Measurements from ENCODE around the gene TCTN3. TPM values are rescaled to one million over a fixed set of nuclear protein-coding genes. Genes with fewer than 3 reads are reported as not detected.

Gene TCTN3
- total RNA-seq, 1 experiment from 2014 or later, result 21.8 TPM

- no peak overlapping the region for H2AFZ ChIP-seq (ENCODE audit: low read length)
- no peaks in the 10 kb centered on the region for H3K27me3 ChIP-seq (ENCODE audit: low read length)
- no peaks in the 10 kb centered on the region for H3K9me2 ChIP-seq (replicated peaks; ENCODE audit: low read length)
- CTCF ChIA-PET, result no interaction called here
- H4K20me1 ChIP-seq (ENCODE audit: low read length), result no peaks in the 10 kb centered on the region
- BruUV-seq (replicated peaks), result no TSS peak
- no peak overlapping the region for H3K27ac ChIP-seq (ENCODE audit: low read length)
- TF ChIP-seq CTCF (conservative IDR thresholded peaks at IDR 0.05; ENCODE audit: low read depth, low read length) (no peak), EZH2phosphoT487 (IDR thresholded peaks at IDR 0.05; ENCODE audit: borderline replicate concordance, low read length) (no peak), EZH2 (IDR thresholded peaks at IDR 0.05; ENCODE audit: low read length, unreplicated experiment) (no peak)
- DNase-seq (no peak), ATAC-seq (no peak)
- H3K36me3 ChIP-seq (ENCODE audit: low read depth, low read length), result no peaks in the 10 kb centered on the region
- H3K4me1 ChIP-seq (ENCODE audit: insufficient read depth, low read length), result no peaks in the 10 kb centered on the region
- H3K9ac ChIP-seq (ENCODE audit: low read length), result no peak overlapping the region
- intact Hi-C loops (cut with micrococcal nuclease), result no loop called here
- no peaks in the 10 kb centered on the region for H3K9me3 ChIP-seq (ENCODE audit: low read length)
- no peaks in the 10 kb centered on the region for H3F3A ChIP-seq (ENCODE audit: low read length, unreplicated experiment)
- H3K4me2 ChIP-seq (ENCODE audit: low read length), result no peak overlapping the region
- no peaks in the 10 kb centered on the region for H3K79me2 ChIP-seq (ENCODE audit: low read length)
- no peak overlapping the region for H3K4me3 ChIP-seq (ENCODE audit: low read length)
- POLR2A ChIA-PET (ENCODE audit: unreplicated experiment), result no interaction called here
These were observed 12.8 kb upstream of the TCTN3 start for GRCh38 chr10:95706573-95706972.

- Histone ChIP-seq H4K20me1 (ENCODE audit: low read length) (no peaks in the 10 kb centered on the region), H3K4me3 (ENCODE audit: low read length) (no peak overlapping the region), H3K36me3 (ENCODE audit: low read depth, low read length) (no peaks in the 10 kb centered on the region), H3K9me3 (ENCODE audit: low read length) (no peaks in the 10 kb centered on the region), H3K9ac (ENCODE audit: low read length) (no peak overlapping the region), H3K9me2 (replicated peaks; ENCODE audit: low read length) (no peaks in the 10 kb centered on the region), H3K27me3 (ENCODE audit: low read length) (no peaks in the 10 kb centered on the region), H2AFZ (ENCODE audit: low read length) (no peak overlapping the region), H3F3A (ENCODE audit: low read length, unreplicated experiment) (no peaks in the 10 kb centered on the region), H3K4me2 (ENCODE audit: low read length) (no peak overlapping the region), H3K4me1 (ENCODE audit: insufficient read depth, low read length) (no peaks in the 10 kb centered on the region), H3K79me2 (ENCODE audit: low read length) (peaks cover 2% of the 10 kb centered on the region), H3K27ac (ENCODE audit: low read length) (no peak overlapping the region)
- no TSS peak for BruUV-seq (replicated peaks)
- no peak for TF ChIP-seq CTCF (conservative IDR thresholded peaks at IDR 0.05; ENCODE audit: low read depth, low read length)
- TF ChIP-seq EZH2 (IDR thresholded peaks at IDR 0.05; ENCODE audit: low read length, unreplicated experiment), result no peak
- no peak for TF ChIP-seq EZH2phosphoT487 (IDR thresholded peaks at IDR 0.05; ENCODE audit: borderline replicate concordance, low read length)
- CTCF ChIA-PET, result no interaction called here
- ATAC-seq, result no peak
- no peak for DNase-seq
- intact Hi-C loops (cut with micrococcal nuclease), result no loop called here
- POLR2A ChIA-PET (ENCODE audit: unreplicated experiment), result no interaction called here
These were observed 4.7 kb upstream of the TCTN3 start for GRCh38 chr10:95698415-95698814.

GRCh38 chr10:95697429-95697828, 3.7 kb upstream of the TCTN3 start:
- Histone ChIP-seq H3K9me2 (replicated peaks; ENCODE audit: low read length) (no peaks in the 10 kb centered on the region), H3K4me1 (ENCODE audit: insufficient read depth, low read length) (peaks cover 4% of the 10 kb centered on the region; the same call in 1 of the 2 replicates), H3K27ac (ENCODE audit: low read length) (no peak overlapping the region), H3K9ac (ENCODE audit: low read length) (no peak overlapping the region), H3K9me3 (ENCODE audit: low read length) (no peaks in the 10 kb centered on the region), H2AFZ (ENCODE audit: low read length) (no peak overlapping the region), H3K27me3 (ENCODE audit: low read length) (no peaks in the 10 kb centered on the region), H4K20me1 (ENCODE audit: low read length) (no peaks in the 10 kb centered on the region), H3K4me2 (ENCODE audit: low read length) (no peak overlapping the region), H3K36me3 (ENCODE audit: low read depth, low read length) (no peaks in the 10 kb centered on the region), H3K4me3 (ENCODE audit: low read length) (no peak overlapping the region), H3F3A (ENCODE audit: low read length, unreplicated experiment) (no peaks in the 10 kb centered on the region), H3K79me2 (ENCODE audit: low read length) (peaks cover 12% of the 10 kb centered on the region)
- BruUV-seq (replicated peaks), result no TSS peak
- intact Hi-C loops (cut with micrococcal nuclease), result no loop called here
- ChIA-PET CTCF (no interaction called here), POLR2A (ENCODE audit: unreplicated experiment) (no interaction called here)
- TF ChIP-seq EZH2phosphoT487 (IDR thresholded peaks at IDR 0.05; ENCODE audit: borderline replicate concordance, low read length) (no peak), EZH2 (IDR thresholded peaks at IDR 0.05; ENCODE audit: low read length, unreplicated experiment) (no peak), CTCF (conservative IDR thresholded peaks at IDR 0.05; ENCODE audit: low read depth, low read length) (no peak)
- DNase-seq (no peak), ATAC-seq (no peak)
